H1 (cell line): ENCODE measurements around the gene EPB41L2. TPM values are rescaled to one million over a fixed set of nuclear protein-coding genes. Genes with fewer than 3 reads are reported as not detected.

Source experiments
- CTCF ChIA-PET: fragments of 300-600 bp; sonication (Branson Sonifier 250); formaldehyde crosslinking; loops from one replicate; lab custom pipeline; 2021; ENCODE audit not compliant: partially characterized antibody; lab: Charles Lee
- POLR2A ChIA-PET: fragments of 300-600 bp; sonication (Branson Sonifier 250); formaldehyde crosslinking; loops from one replicate; lab custom pipeline; 2021; ENCODE audit warnings: inconsistent platforms; ENCODE audit not compliant: partially characterized antibody; lab: Charles Lee
- DNase-seq, 2 experiments: peaks; one replicate each; pipeline versions ENCODE4 v3.0.0 to v3.0.0-alpha.2; 2010 to 2022; ENCODE audit warnings: low spot score in 2 of 2, low read depth in 1 of 2, mixed read lengths in 1 of 2
- FAIRE-seq: peaks from 2 replicates; lab custom pipeline; 2011; peaks lifted over from hg19 to GRCh38; lab: Jason Lieb, UNC
- H2AFZ ChIP-seq: 2 replicates; pipeline ENCODE4 v1.8.1; 2012; ENCODE audit warnings: low read length, inconsistent platforms
- H2AK5ac ChIP-seq: 2 replicates; pipeline ENCODE4 v1.6.1; 2013; ENCODE audit warnings: low read depth, low read length
- H2BK120ac ChIP-seq: replicated peaks from 2 replicates; pipeline ENCODE3; 2013; ENCODE audit warnings: low read depth, low read length, inconsistent platforms
- H2BK12ac ChIP-seq: 2 replicates; pipeline ENCODE4 v1.6.1; 2013; ENCODE audit warnings: low read depth, low read length
- H2BK15ac ChIP-seq: 2 replicates; pipeline ENCODE4 v1.6.1; 2013; ENCODE audit warnings: low read length
- H2BK20ac ChIP-seq: 2 replicates; pipeline ENCODE4 v1.6.1; 2013; ENCODE audit warnings: low read length
- H2BK5ac ChIP-seq: 2 replicates; pipeline ENCODE4 v1.6.1; 2013; ENCODE audit warnings: low read depth, low read length
- H3K14ac ChIP-seq: 2 replicates; pipeline ENCODE4 v1.6.1; 2013; ENCODE audit warnings: inconsistent platforms; ENCODE audit not compliant: insufficient read length
- H3K18ac ChIP-seq: 2 replicates; pipeline ENCODE4 v1.6.1; 2013; ENCODE audit warnings: low read length; ENCODE audit errors: extremely low read depth
- H3K23ac ChIP-seq: 2 replicates; pipeline ENCODE4 v1.6.1; 2013; ENCODE audit warnings: inconsistent platforms; ENCODE audit not compliant: insufficient read length
- H3K23me2 ChIP-seq: 2 replicates; pipeline ENCODE4 v1.6.1; 2013; ENCODE audit warnings: low read depth, low read length
- H3K27ac ChIP-seq: 2 replicates; pipeline ENCODE4 v1.6.1; 2011; ENCODE audit warnings: low read depth, low read length, inconsistent platforms
- H3K27me3 ChIP-seq, 4 experiments: replicated peaks in 1 of 4; 1 replicate in 1 of 4; 2 replicates in 3 of 4; pipeline versions ENCODE4 v1.6.1 to v1.8.1; 2011 to 2013; ENCODE audit warnings: low read length in 3 of 4, mild to moderate bottlenecking in 3 of 4, inconsistent platforms in 2 of 4, mixed read lengths in 2 of 4, moderate library complexity in 1 of 4; ENCODE audit not compliant: control insufficient read depth in 3 of 4, insufficient read depth in 3 of 4; ENCODE audit errors: extremely low read depth in 1 of 4
- H3K36me3 ChIP-seq, 4 experiments: 2 replicates each; pipeline versions ENCODE4 v1.6.1 to v1.8.1; 2011 to 2013; ENCODE audit warnings: mild to moderate bottlenecking in 4 of 4, low read length in 3 of 4, moderate library complexity in 2 of 4, control low read depth in 1 of 4, inconsistent platforms in 1 of 4; ENCODE audit not compliant: insufficient read depth in 4 of 4, control insufficient read depth in 2 of 4
- H3K4ac ChIP-seq: replicated peaks from 2 replicates; pipeline ENCODE3; 2013; ENCODE audit warnings: low read length, low read depth, mixed read lengths, inconsistent platforms; ENCODE audit not compliant: insufficient read length
- H3K4me1 ChIP-seq, 4 experiments: replicated peaks in 1 of 4; 1 replicate in 1 of 4; 2 replicates in 3 of 4; pipeline versions ENCODE4 v1.6.1 to v1.8.1; 2011 to 2013; ENCODE audit warnings: low read length in 3 of 4, inconsistent platforms in 2 of 4, mixed read lengths in 1 of 4; ENCODE audit not compliant: insufficient read depth in 4 of 4, control insufficient read depth in 3 of 4
- H3K4me2 ChIP-seq, 2 experiments: 2 replicates each; pipeline versions ENCODE4 v1.6.1 to v1.8.1; 2011 to 2013; ENCODE audit warnings: low read depth in 2 of 2, low read length in 2 of 2, control low read depth in 1 of 2, inconsistent platforms in 1 of 2, mild to moderate bottlenecking in 1 of 2; ENCODE audit not compliant: insufficient read depth in 1 of 2
- H3K4me3 ChIP-seq, 4 experiments: fragments of 200-600, 300-600 bp in 1 of 4; sonication (generic), shearing (Covaris generic), sonication (Bioruptor Twin) in 1 of 4; 2 replicates each; pipeline versions ENCODE4 v1.5.1 to v1.8.1; 2011 to 2016; ENCODE audit warnings: low read length in 4 of 4, low read depth in 3 of 4, control low read depth in 2 of 4, inconsistent platforms in 2 of 4, mild to moderate bottlenecking in 2 of 4, mixed read lengths in 1 of 4, moderate library complexity in 1 of 4; ENCODE audit not compliant: insufficient read depth in 2 of 4; ENCODE audit errors: extremely low read depth in 1 of 4
- H3K56ac ChIP-seq: replicated peaks from 2 replicates; pipeline ENCODE3; 2013; ENCODE audit warnings: low read depth, mild to moderate bottlenecking, mixed read lengths, low read length, inconsistent platforms; ENCODE audit not compliant: insufficient read length
- H3K79me1 ChIP-seq: 2 replicates; pipeline ENCODE4 v1.6.1; 2013; ENCODE audit warnings: low read depth, low read length, control low read depth
- H3K79me2 ChIP-seq, 2 experiments: 2 replicates each; pipeline versions ENCODE4 v1.6.1 to v1.8.1; 2012 to 2013; ENCODE audit warnings: low read length in 2 of 2, mild to moderate bottlenecking in 2 of 2, inconsistent platforms in 1 of 2; ENCODE audit not compliant: insufficient read depth in 2 of 2, control insufficient read depth in 1 of 2
- H3K9ac ChIP-seq, 4 experiments: replicated peaks in 1 of 4; 1 replicate in 1 of 4; 2 replicates in 3 of 4; pipeline versions ENCODE4 v1.6.1 to v1.8.1; 2011 to 2013; ENCODE audit warnings: low read depth in 3 of 4, low read length in 3 of 4, control low read depth in 2 of 4, mild to moderate bottlenecking in 2 of 4, moderate library complexity in 2 of 4, inconsistent platforms in 1 of 4; ENCODE audit errors: extremely low read depth in 1 of 4
- H3K9me3 ChIP-seq, 2 experiments: 2 replicates each; pipeline versions ENCODE4 v1.6.1 to v1.8.1; 2012 to 2013; ENCODE audit warnings: mild to moderate bottlenecking in 2 of 2, moderate library complexity in 2 of 2, control low read depth in 1 of 2, inconsistent platforms in 1 of 2, low read depth in 1 of 2, low read length in 1 of 2, mixed read lengths in 1 of 2; ENCODE audit not compliant: insufficient read depth in 2 of 2
- H4K20me1 ChIP-seq, 2 experiments: replicated peaks in 1 of 2; 2 replicates each; pipeline versions ENCODE3 to v1.8.1; 2011 to 2013; ENCODE audit warnings: inconsistent platforms in 2 of 2, low read length in 2 of 2, mild to moderate bottlenecking in 1 of 2; ENCODE audit not compliant: insufficient read depth in 2 of 2, control insufficient read depth in 1 of 2
- H4K5ac ChIP-seq: 2 replicates; pipeline ENCODE4 v1.6.1; 2013; ENCODE audit warnings: low read length, low read depth, mixed read lengths, inconsistent platforms; ENCODE audit not compliant: insufficient read length
- H4K8ac ChIP-seq: 2 replicates; pipeline ENCODE4 v1.8.0; 2013; ENCODE audit warnings: mild to moderate bottlenecking, moderate library complexity, low read length, inconsistent platforms; ENCODE audit not compliant: insufficient read depth; ENCODE audit errors: extremely low read depth
- H4K91ac ChIP-seq: replicated peaks from 2 replicates; pipeline ENCODE3; 2013; ENCODE audit warnings: low read length, mixed read lengths, inconsistent platforms; ENCODE audit not compliant: insufficient read length
- BACH1 ChIP-seq: IDR thresholded peaks from 2 replicates; pipeline ENCODE4 v1.6.1; 2012; ENCODE audit warnings: low read length, improper control_type of control experiment
- BRCA1 ChIP-seq: IDR thresholded peaks from 2 replicates; pipeline ENCODE4 v1.6.1; 2012; ENCODE audit warnings: low read depth, low read length, improper control_type of control experiment
- CHD1 ChIP-seq: IDR thresholded peaks from 2 replicates; pipeline ENCODE4 v1.6.1; 2012; ENCODE audit warnings: low read depth, low read length, improper control_type of control experiment
- CTCF ChIP-seq, 3 experiments: IDR thresholded peaks; 1 replicate in 2 of 3; 2 replicates in 1 of 3; pipeline versions ENCODE4 v1.5.1 to v1.6.1; 2011; ENCODE audit warnings: low read length in 3 of 3, mild to moderate bottlenecking in 3 of 3, inconsistent platforms in 2 of 3, low read depth in 1 of 3, moderate library complexity in 1 of 3; ENCODE audit not compliant: insufficient read depth in 1 of 3; ENCODE audit errors: control extremely low read depth in 1 of 3
- EZH2 ChIP-seq: fragments of 200-600 bp; sonication (generic); IDR thresholded peaks from 2 replicates; pipeline ENCODE4 v1.7.1; 2012; ENCODE audit warnings: low read depth, mild to moderate bottlenecking, moderate library complexity, low read length, inconsistent platforms; ENCODE audit not compliant: severe bottlenecking
- JUN ChIP-seq: IDR thresholded peaks from 2 replicates; pipeline ENCODE4 v1.6.1; 2011; ENCODE audit warnings: low read depth, mild to moderate bottlenecking, improper control_type of control experiment, low read length
- KDM5A ChIP-seq: fragments of 200-600 bp; IDR thresholded peaks from 2 replicates; pipeline ENCODE4 v1.7.1; 2012; ENCODE audit warnings: mild to moderate bottlenecking, low read length, inconsistent platforms, mixed read lengths
- PHF8 ChIP-seq: fragments of 200-600 bp; sonication (generic); conservative IDR thresholded peaks from 2 replicates; pipeline ENCODE4 v1.7.1; 2012; ENCODE audit warnings: low read depth, mild to moderate bottlenecking, inconsistent platforms, low read length, moderate library complexity
- RXRA ChIP-seq: IDR thresholded peaks from 2 replicates; pipeline ENCODE4 v1.6.1; 2011; ENCODE audit warnings: low read depth, mild to moderate bottlenecking, low read length, moderate library complexity; ENCODE audit not compliant: insufficient read depth
- SP2 ChIP-seq: IDR thresholded peaks from 2 replicates; pipeline ENCODE4 v1.6.1; 2012; ENCODE audit warnings: mild to moderate bottlenecking, low read length, inconsistent platforms
- TAF7 ChIP-seq: optimal IDR thresholded peaks from 2 replicates; pipeline ENCODE3; 2011; ENCODE audit warnings: low read depth, mild to moderate bottlenecking, inconsistent platforms, low read length, moderate library complexity, borderline replicate concordance
- TCF12 ChIP-seq: IDR thresholded peaks from 2 replicates; pipeline ENCODE4 v1.6.1; 2011; ENCODE audit warnings: low read depth, mild to moderate bottlenecking, low read length
- WGBS, 2 experiments: shearing (Covaris generic) in 1 of 2; methylation state at CpG; one replicate each; pipeline versions ENCODE4 v1.1.6 to v1.1.7; 2013 to 2015; ENCODE audit warnings: low lambda C conversion rate in 2 of 2, mixed read lengths in 2 of 2, inconsistent platforms in 1 of 2, low coverage in 1 of 2, missing lambda C conversion rate in 1 of 2; ENCODE audit not compliant: insufficient replicate concordance in 2 of 2, insufficient coverage in 1 of 2, insufficient read length in 1 of 2; ENCODE audit errors: extremely low coverage in 1 of 2, missing lambda C conversion rate in 1 of 2; 5-methylcytosine and 5-hydroxymethylcytosine counted together
- polyA plus RNA-seq, 7 experiments: library from polyadenylated mRNA; depleted of rRNA in 3 of 7; stranded (reverse) in 5 of 7; unstranded in 2 of 7; fragments of >200 nt in 5 of 7; fragments of 200-250 nt in 2 of 7; gene quantifications; 1 replicate in 5 of 7; 2 replicates in 1 of 7; 4 replicates in 1 of 7; pipeline versions ENCODE4 v1.2.1 to v1.2.3, GENCODE V29; 2011 to 2013; ENCODE audit warnings: missing spikeins in 2 of 7, mixed read lengths in 2 of 7
- total RNA-seq: library from RNA; stranded (reverse); fragmentation: NEBNext Ultra II Directional; extraction: Animal tissue kit (Norgen Biotek cat#: 25700); gene quantifications from 2 replicates; pipeline ENCODE4 v1.2.1, GENCODE V29; 2021

Gene EPB41L2
- total and polyA plus RNA-seq, 2 of the 8 experiments (the other 6 are each of a cell fraction or from before 2014, with no cell fraction given): 22.5 to 123 TPM

GRCh38 chr6:131083687-131084086 is 20.6 kb upstream of the EPB41L2 start:
- H3K4ac ChIP-seq: no peak overlapping the region
- whole genome bisulfite sequencing, 2 experiments: 92% methylated on average over 3 of the region's 3 CpGs; no CpG with 5 or more reads in 1 of the 2 experiments
- H2BK15ac ChIP-seq: no peak overlapping the region
- H3K23ac ChIP-seq: no peak overlapping the region
- no peaks in the 10 kb centered on the region for H3K36me3 ChIP-seq
- H3K9ac ChIP-seq: no peak overlapping the region
- H3K79me1 ChIP-seq: no peaks in the 10 kb centered on the region
- no peak overlapping the region for H2BK12ac ChIP-seq
- no peak overlapping the region for H2BK120ac ChIP-seq
- no peak overlapping the region for H2BK5ac ChIP-seq
- H4K5ac ChIP-seq: no peak overlapping the region
- POLR2A ChIA-PET: interaction anchor here (1.2 kb wide), 1 partner anchor 22 kb away, joined by 3 read pairs; no protein-coding TSS in a partner anchor
- H4K20me1 ChIP-seq: no peaks in the 10 kb centered on the region
- no peak for DNase-seq
- H3K27me3 ChIP-seq: no peaks in the 10 kb centered on the region
- no peak overlapping the region for H3K4me3 ChIP-seq
- H2AFZ ChIP-seq: no peak overlapping the region; the same call in 1 of the 2 replicates
- H4K8ac ChIP-seq: no peak overlapping the region
- H3K23me2 ChIP-seq: no peaks in the 10 kb centered on the region
- H3K27ac ChIP-seq: no peak overlapping the region
- H3K18ac ChIP-seq: no peak overlapping the region
- no peak overlapping the region for H3K14ac ChIP-seq
- H3K9me3 ChIP-seq: peaks cover 10 to 16% of the 10 kb centered on the region in 2 experiments
- H3K4me1 ChIP-seq: no peaks in the 10 kb centered on the region; a peak in 1 of 7 replicates
- H2BK20ac ChIP-seq: no peak overlapping the region
- H4K91ac ChIP-seq: no peak overlapping the region
- no peaks in the 10 kb centered on the region for H3K79me2 ChIP-seq
- no peak for FAIRE-seq
- H2AK5ac ChIP-seq: no peak overlapping the region
- no peak overlapping the region for H3K4me2 ChIP-seq
- no peak overlapping the region for H3K56ac ChIP-seq
- CTCF ChIA-PET: interaction anchor here (0.6 to 3.1 kb wide), 7 partner anchors 13 to 91 kb away, joined by 3 to 16 read pairs (median 3); no protein-coding TSS in a partner anchor
- TF ChIP-seq SP2 (no peak), BRCA1 (no peak), KDM5A (no peak), JUN (no peak), PHF8 (no peak), CTCF (IDR thresholded peaks at IDR 0.05; ENCODE audit: control extremely low read depth in 1 of 3, insufficient read depth in 1 of 3, low read depth in 1 of 3, low read length in 3 of 3) (no peak), EZH2 (no peak), RXRA (no peak), CHD1 (no peak), TAF7 (no peak), BACH1 (no peak), TCF12 (no peak)
